ENCODE data around the gene PRKCG.

GRCh38 chr19:53892301-53892980, 10.4 kb downstream of the PRKCG start:
- TF ChIP-seq TCF12 (IDR thresholded peaks at IDR 0.05; ENCODE audit: low read depth) (no peak), EP300 (IDR thresholded peaks at IDR 0.05; ENCODE audit: borderline replicate concordance) (no peak), CREB1 (IDR thresholded peaks at IDR 0.05; ENCODE audit: low read depth) (no peak), CEBPB (IDR thresholded peaks at IDR 0.05) (no peak)

Data from Ishikawa (cell line).